GM12878 (cell line): ENCODE data around the gene ARHGAP22. TPM values are rescaled to one million over a fixed set of nuclear protein-coding genes. Genes with fewer than 3 reads are reported as not detected.

Experiments used
- ATAC-seq: fragments of 200-7000 bp; cut with Tn5 transposase; 3 replicates; pipeline ENCODE4 v1.9.1; 2020; ENCODE audit warnings: mild to moderate bottlenecking, moderate library complexity
- BruUV-seq: library from RNA; stranded (reverse); fragments of 400-500 nt; replicated peaks from 2 replicates; lab custom pipeline; 2021; lab: Mats Ljungman, UMichigan
- CTCF ChIA-PET: fragments of 300-600 bp; sonication (Branson Sonifier 250); formaldehyde crosslinking; extraction: SDS; loops from one replicate; lab custom pipeline; 2021; ENCODE audit warnings: inconsistent platforms; lab: Yijun Ruan, JAX
- POLR2A ChIA-PET: fragments of 350-600 bp; formaldehyde crosslinking; extraction: SDS; loops from one replicate; lab custom pipeline; 2021; ENCODE audit warnings: inconsistent platforms; lab: Charles Lee
- RAD21 ChIA-PET: fragments of 300-600 bp; sonication (Branson Sonifier 250); formaldehyde crosslinking; loops from one replicate; lab custom pipeline; 2023; ENCODE audit warnings: antibody characterized with exemption; ENCODE audit not compliant: unreplicated experiment; lab: Charles Lee
- SMC1A ChIA-PET: fragments of 300-600 bp; sonication (Branson Sonifier 250); formaldehyde crosslinking; loops from one replicate; lab custom pipeline; 2023; ENCODE audit not compliant: unreplicated experiment, uncharacterized antibody; lab: Charles Lee
- DNase-seq: peaks from one replicate; pipeline ENCODE4 v3.0.0-alpha.2; 2011; ENCODE audit warnings: low read depth, low spot score
- FAIRE-seq: peaks from 3 replicates; lab custom pipeline; 2011; peaks lifted over from hg19 to GRCh38; lab: Jason Lieb, UNC
- H2AFZ ChIP-seq: 2 replicates; pipeline ENCODE4 v1.6.0; 2011; ENCODE audit warnings: low read depth, low read length, control low read depth; ENCODE audit not compliant: control insufficient read depth
- H3K27ac ChIP-seq: 2 replicates; pipeline ENCODE4 v1.5.1; 2011; ENCODE audit warnings: control low read depth; ENCODE audit not compliant: control insufficient read depth, insufficient read depth
- H3K27me3 ChIP-seq, 2 experiments: replicated peaks in 1 of 2; 2 replicates each; pipeline versions ENCODE4 v1.6.0 to v1.6.1; 2011; ENCODE audit warnings: low read length in 1 of 2; ENCODE audit not compliant: control insufficient read depth in 2 of 2, insufficient read depth in 2 of 2
- H3K36me3 ChIP-seq, 2 experiments: 2 replicates each; pipeline ENCODE4 v1.5.1; 2011; ENCODE audit warnings: low read length in 1 of 2; ENCODE audit not compliant: control insufficient read depth in 2 of 2, insufficient read depth in 2 of 2
- H3K4me1 ChIP-seq: 2 replicates; pipeline ENCODE4 v1.6.1; 2011; ENCODE audit warnings: mild to moderate bottlenecking, low read length, moderate library complexity, mixed read lengths; ENCODE audit not compliant: control insufficient read depth, insufficient read depth
- H3K4me2 ChIP-seq: 2 replicates; pipeline ENCODE4 v1.6.0; 2011; ENCODE audit warnings: control low read depth; ENCODE audit not compliant: control insufficient read depth, insufficient read depth
- H3K4me3 ChIP-seq: fragments of 200-600 bp; sonication (generic); 2 replicates; pipeline ENCODE4 v1.5.1; 2016
- H3K79me2 ChIP-seq: 2 replicates; pipeline ENCODE4 v1.6.0; 2011; ENCODE audit warnings: low read length; ENCODE audit not compliant: control insufficient read depth, insufficient read depth
- H3K9ac ChIP-seq: 2 replicates; pipeline ENCODE4 v1.8.0; 2011; ENCODE audit warnings: low read length, control low read depth, mixed read lengths; ENCODE audit not compliant: control insufficient read depth, insufficient read depth
- H3K9me3 ChIP-seq: replicated peaks from 3 replicates; pipeline ENCODE4 v1.5.1; 2011; ENCODE audit warnings: mild to moderate bottlenecking, low read length; ENCODE audit not compliant: control insufficient read depth, insufficient read depth
- H4K20me1 ChIP-seq: 2 replicates; pipeline ENCODE4 v1.6.0; 2011; ENCODE audit not compliant: control insufficient read depth, insufficient read depth
- POLR2A ChIP-seq: IDR thresholded peaks from 2 replicates; pipeline ENCODE4 v1.6.1; 2011; ENCODE audit warnings: low read depth, mild to moderate bottlenecking, low read length
- RCOR1 ChIP-seq: conservative IDR thresholded peaks from 2 replicates; pipeline ENCODE4 v1.6.1; 2012; ENCODE audit warnings: low read depth, low read length, improper control_type of control experiment
- SP1 ChIP-seq: IDR thresholded peaks from one replicate; pipeline ENCODE4 v1.6.1; 2011; ENCODE audit warnings: low read depth, low read length
- ZNF24 ChIP-seq: fragments of 450-650 bp; IDR thresholded peaks from 2 replicates; pipeline ENCODE4 v1.6.1; 2017; ENCODE audit warnings: antibody characterized with exemption, mild to moderate bottlenecking
- WGBS: methylation state at CpG from one replicate; pipeline ENCODE4 v1.1.6; 2016; ENCODE audit warnings: low lambda C conversion rate; ENCODE audit not compliant: insufficient replicate concordance, insufficient coverage; ENCODE audit errors: missing lambda C conversion rate; 5-methylcytosine and 5-hydroxymethylcytosine counted together
- in situ Hi-C: fragments of 300-500 bp; cut with MboI; formaldehyde crosslinking; loops from 9 replicates; pipeline ENCODE4 v1.14.3; 2018; ENCODE audit warnings: mixed read lengths
- intact Hi-C: fragments of 100-400 bp; cut with micrococcal nuclease; formaldehyde crosslinking; loops from one replicate; pipeline ENCODE4 v1.14.2; 2022; ENCODE audit not compliant: unreplicated experiment
- polyA plus RNA-seq, 11 experiments: library from polyadenylated mRNA; depleted of rRNA in 4 of 11; unstranded in 6 of 11; stranded (reverse) in 5 of 11; fragments of >200 nt; fragmentation: Nextera tagmentation in 4 of 11; fragmentation: Illumina TruSeq in 1 of 11; extraction: Ambion mirVana in 4 of 11; extraction: Trizol in 1 of 11; gene quantifications; 1 replicate in 1 of 11; 2 replicates in 10 of 11; pipeline versions ENCODE4 v1.2.1 to v1.2.3, GENCODE V29; 2011 to 2016; ENCODE audit warnings: inconsistent platforms in 2 of 11, missing spikeins in 2 of 11, low read depth in 1 of 11
- total RNA-seq, 4 experiments: library from RNA; depleted of rRNA in 3 of 4; stranded (reverse); fragments of >200 nt in 3 of 4; fragmentation: Illumina TruSeq in 1 of 4; extraction: Trizol in 1 of 4; gene quantifications; 2 replicates each; pipeline versions ENCODE4 v1.2.1 to v1.2.3, GENCODE V29; 2013 to 2021
- TF ChIP-seq, protein P1 (sequence below): fragments of 450-650 bp; IDR thresholded peaks from 2 replicates; pipeline ENCODE4 v1.6.1; 2018; ENCODE audit warnings: borderline replicate concordance, mild to moderate bottlenecking; ENCODE audit not compliant: partially characterized antibody

Gene ARHGAP22
- total and polyA plus RNA-seq, 10 of the 15 experiments (the other 5 are each of a cell fraction or from before 2014, with no cell fraction given): 0.07 to 0.61 (median 0.18) TPM; not detected in 5

DNA sequence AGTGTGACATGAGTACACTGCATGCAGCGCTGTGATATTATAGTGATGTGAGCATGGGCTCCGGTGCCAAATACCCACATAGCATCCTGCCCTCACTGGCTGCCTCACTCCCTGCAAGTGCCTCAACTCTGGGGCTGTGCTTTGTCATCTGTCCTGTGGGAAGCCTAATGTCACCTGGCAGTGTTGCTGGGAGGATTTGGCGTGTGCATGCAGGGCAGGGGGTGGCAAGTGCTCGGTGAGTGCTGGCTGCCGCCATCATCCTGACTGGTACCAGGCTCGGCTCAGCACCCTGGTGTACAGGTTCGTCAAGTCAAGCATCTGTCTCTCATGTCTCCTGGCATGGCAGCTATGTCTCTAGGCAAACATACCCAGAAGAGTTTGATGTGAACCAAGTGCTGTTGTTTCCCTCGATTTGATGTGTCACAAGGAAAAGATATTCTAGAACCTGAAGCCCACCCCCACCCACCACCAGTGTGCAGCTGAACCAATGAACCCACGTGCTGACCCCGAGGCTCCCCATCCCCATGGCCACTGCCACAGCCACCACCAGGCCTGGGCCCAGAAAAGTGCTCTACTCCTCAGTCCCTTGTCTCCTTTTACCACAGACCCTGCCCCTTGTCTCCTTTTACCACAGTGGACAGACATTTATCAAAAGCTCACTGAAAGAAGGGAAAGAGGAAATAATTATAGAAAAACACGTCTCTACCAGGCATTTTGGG, 162.6 kb downstream of the ARHGAP22 start:
- DNase-seq: no peak
- Histone ChIP-seq H3K79me2 (no peaks in the 10 kb centered on the region), H2AFZ (no peak overlapping the region), H3K4me1 (no peaks in the 10 kb centered on the region), H3K27ac (no peak overlapping the region), H3K27me3 (no peaks in the 10 kb centered on the region; a peak in 1 of 4 replicates), H3K36me3 (no peaks in the 10 kb centered on the region), H3K4me2 (no peak overlapping the region), H3K9ac (no peak overlapping the region), H4K20me1 (no peaks in the 10 kb centered on the region), H3K4me3 (no peak overlapping the region), H3K9me3 (no peaks in the 10 kb centered on the region)
- CTCF ChIA-PET: interaction anchor here (0.9 to 1.2 kb wide), 2 partner anchors 10 to 215 kb away, joined by 3 to 4 read pairs; no protein-coding TSS in a partner anchor
- intact Hi-C loops (no loop called here), in situ Hi-C loops (no loop called here)
- RAD21 ChIA-PET: interaction anchor here (0.8 kb wide), 1 partner anchor 214 kb away, joined by 3 read pairs; no protein-coding TSS in a partner anchor
- SMC1A ChIA-PET: interaction anchor here (1.1 kb wide), 1 partner anchor 13 kb away, joined by 5 read pairs; no protein-coding TSS in a partner anchor
- TF ChIP-seq ZNF24: no peak
- TF ChIP-seq POLR2A: no peak
- TF ChIP-seq RCOR1: no peak
- TF ChIP-seq SP1: no peak
- TF ChIP-seq, protein P1, sequence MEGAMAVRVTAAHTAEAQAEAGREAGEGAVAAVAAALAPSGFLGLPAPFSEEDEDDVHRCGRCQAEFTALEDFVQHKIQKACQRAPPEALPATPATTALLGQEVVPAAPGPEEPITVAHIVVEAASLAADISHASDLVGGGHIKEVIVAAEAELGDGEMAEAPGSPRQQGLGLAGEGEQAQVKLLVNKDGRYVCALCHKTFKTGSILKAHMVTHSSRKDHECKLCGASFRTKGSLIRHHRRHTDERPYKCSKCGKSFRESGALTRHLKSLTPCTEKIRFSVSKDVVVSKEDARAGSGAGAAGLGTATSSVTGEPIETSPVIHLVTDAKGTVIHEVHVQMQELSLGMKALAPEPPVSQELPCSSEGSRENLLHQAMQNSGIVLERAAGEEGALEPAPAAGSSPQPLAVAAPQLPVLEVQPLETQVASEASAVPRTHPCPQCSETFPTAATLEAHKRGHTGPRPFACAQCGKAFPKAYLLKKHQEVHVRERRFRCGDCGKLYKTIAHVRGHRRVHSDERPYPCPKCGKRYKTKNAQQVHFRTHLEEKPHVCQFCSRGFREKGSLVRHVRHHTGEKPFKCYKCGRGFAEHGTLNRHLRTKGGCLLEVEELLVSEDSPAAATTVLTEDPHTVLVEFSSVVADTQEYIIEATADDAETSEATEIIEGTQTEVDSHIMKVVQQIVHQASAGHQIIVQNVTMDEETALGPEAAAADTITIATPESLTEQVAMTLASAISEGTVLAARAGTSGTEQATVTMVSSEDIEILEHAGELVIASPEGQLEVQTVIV: no peak
- ATAC-seq: no peak
- BruUV-seq: no TSS peak
- 62% methylated on average over 11 of the region's 11 CpGs for WGBS
- no peak for FAIRE-seq
- POLR2A ChIA-PET: no interaction called here
